GM19239 (cell line): Measurements from ENCODE around the gene PLCG1.

Experiments
- DNase-seq: peaks from one replicate; pipeline ENCODE4 v3.0.0; 2011; ENCODE audit warnings: low spot score; ENCODE audit not compliant: insufficient read length
- FAIRE-seq: peaks from 2 replicates; lab custom pipeline; 2011; peaks lifted over from hg19 to GRCh38; lab: Jason Lieb, UNC

Gene PLCG1

DNA sequence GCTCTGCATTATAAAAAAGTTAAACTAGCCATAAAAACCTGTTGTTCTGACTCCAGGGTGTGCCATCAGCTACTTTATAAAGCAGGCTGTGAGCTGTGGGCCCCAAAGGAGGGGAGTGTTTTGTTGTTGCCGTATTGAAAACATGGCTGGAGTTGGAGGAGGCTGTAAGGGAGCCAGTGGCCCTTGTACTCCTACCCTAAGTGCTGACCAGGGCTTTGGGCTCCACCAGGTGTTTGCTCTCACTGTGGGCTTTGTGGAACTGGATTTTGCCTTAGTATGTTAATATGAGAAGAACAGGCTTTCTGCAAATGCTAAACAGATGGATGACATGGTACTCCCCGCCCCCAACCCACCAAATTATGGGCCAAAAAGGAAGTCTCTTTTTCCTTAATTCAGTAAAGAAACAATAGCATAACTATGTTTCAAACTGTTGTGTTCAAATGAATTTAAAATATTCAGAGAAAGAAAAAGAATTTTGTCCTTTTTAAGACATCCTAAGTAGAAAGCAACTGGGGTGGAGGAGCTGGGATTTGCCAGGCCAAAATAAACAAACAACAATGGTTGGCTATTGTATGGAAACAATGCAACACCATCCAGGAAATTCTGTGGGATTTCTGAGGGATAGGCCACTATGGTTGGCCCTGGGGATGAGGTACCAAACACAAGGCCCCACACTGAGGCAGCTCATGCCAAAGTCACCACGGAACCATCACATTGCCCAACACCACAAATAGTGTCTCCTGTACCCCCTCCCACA is 63.3 kb downstream of the PLCG1 start:
- no peak for FAIRE-seq
- DNase-seq, result no peak

DNA sequence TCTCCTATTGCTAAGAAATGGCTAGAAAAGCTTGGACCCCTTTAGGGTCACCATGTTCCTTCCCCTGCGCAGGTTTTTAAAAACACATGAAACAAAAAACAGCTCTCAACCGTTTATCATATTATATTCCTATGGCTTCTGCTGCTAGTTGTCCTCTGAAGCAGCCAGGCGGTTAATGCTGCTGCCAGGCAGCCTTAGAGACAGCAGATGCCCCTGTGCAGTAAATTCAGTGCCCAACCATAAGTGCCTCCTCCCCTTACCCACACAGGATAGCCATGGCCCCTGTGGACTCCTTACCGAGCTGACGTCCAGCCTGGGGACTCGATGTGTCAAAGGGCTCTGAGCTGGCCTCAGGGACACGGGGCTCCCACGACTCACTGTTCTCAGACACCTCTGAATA is 64.4 kb downstream of the PLCG1 start:
- FAIRE-seq, result no peak
- no peak for DNase-seq

DNA sequence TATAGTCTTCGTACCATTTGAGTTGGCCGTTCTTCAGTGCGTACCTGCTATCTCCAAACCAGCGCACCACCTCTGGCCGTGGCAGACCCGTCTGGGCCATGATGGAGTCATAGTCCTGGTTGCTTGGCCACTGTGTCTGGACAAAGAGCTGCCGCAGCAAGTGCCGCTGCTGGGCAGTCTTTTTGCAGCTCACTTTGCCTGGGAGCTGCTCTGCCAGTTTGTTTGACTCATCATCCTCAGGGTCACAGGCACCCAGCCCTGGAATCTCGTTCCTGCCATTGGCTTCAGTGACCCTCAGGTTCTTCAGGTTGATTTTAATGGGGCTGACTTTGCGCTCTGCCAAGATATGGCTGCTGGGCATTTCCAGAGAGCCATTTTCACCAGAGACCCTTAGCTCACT is 65.1 kb downstream of the PLCG1 start:
- FAIRE-seq (no peak), DNase-seq (no peak)

DNA sequence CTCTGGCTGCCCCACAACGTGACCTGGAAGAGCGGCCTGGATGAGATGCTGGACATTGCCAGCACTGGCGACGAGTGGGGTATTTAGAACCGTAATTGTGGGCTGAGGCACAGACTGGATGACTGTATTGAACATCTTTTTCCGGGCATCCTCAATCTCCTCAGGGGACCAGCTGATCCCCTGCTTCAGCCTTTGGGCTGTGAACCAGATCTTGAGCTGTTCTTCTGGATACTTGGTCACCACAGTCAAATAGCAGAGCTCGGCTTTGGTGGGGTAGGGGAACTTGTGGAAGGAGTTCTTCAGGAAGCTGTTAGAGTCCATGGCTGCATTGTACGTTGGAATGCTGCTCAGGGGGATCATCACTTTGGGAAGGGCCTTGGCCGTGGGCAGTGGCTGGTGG is 66.3 kb downstream of the PLCG1 start:
- DNase-seq, result no peak
- no peak for FAIRE-seq

DNA sequence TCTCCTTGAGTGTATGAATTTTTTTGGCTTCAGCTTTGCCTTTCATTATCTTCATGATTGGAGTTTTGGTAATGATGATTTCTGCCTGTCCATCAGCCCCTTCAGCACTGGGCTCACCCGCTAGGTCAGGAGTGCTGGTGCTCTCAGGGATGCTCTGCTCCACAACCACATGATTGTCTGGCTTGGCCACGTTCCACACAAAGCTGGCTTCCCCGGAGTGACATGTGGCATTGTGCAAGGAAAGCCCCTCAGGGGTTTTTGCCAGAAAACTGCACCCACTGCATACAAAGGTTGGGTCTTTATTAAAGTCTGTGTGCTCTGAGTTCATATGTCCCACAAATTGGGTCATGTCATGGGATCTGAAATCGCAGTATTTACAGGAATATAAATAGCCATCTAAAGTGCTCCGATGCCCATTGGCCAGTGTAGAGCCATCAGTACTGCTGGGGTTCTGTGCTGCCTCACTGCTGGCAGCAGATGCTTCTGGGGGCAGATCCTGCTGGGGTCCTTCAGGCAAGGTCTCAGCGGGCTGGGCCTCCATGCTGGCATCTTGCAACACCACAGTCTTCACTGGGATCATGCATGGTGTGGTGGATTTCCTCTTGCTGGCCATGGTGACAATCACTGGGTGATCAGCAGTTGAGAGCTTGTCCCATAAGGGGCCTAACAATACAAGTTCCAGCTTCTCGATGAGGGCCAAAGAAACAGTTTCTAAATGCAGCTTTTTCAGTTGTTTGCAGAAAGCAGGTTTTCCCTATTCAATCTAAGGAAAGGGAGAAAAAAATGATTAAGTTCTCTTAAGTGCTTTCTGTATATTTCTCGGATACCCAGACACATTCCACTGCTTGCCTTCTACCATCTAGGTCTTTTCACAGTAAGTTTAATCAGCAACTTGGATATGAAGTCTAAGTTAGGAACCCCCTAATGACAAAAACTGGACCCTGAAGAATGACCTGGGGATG is 67.2 kb downstream of the PLCG1 start:
- DNase-seq, result no peak
- no peak for FAIRE-seq

DNA sequence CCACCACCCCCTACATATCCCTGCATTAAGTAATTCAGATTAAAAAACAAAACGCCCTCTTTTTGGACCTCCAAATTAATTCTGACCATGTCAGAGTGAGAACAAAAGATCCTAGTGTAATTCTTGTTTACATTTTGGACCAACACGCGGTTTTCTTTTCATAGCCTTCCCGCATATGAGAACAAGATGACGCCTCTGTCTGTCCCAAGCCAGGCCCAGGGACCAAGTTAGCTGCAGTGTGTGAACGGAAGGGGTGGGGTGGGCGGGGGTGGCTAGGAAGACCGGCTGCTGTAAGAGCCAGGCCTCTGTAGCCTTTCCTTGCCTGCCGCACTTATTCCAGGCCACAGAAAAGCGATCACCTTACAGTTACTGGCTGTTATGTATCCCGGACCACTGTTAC is 68.0 kb downstream of the PLCG1 start:
- no peak for DNase-seq
- FAIRE-seq, result no peak

DNA sequence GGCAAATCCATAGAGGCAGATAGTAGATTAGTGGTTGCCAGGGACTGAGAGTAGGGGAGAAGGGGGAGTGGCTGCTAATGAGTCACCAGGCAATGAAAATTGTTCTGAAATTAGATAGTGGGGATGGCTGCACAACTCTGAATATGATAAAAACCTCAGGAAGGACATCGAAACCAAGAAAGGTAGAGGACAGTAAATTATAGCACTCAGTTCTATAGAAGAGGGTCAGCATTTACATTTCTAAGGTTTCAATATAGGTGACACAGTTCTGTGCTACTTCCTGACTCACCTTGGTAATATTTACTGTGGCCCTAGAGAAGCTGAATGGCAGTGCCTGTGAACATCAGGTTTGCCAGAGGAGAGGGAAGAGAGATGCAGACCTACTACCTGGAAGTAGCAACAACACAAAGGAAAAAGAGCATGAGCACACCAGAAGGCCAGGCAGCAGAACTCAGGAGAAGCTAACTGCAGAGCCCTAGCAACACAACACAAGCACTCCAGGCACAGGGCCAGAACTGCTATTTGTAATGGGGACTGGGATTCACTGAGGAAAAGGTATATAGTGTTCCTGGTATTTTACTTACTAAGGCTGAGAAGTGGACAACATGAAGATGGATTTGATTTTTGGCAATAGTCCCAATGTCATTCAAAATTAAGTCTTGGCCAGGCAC is 75.9 kb downstream of the PLCG1 start:
- no peak for FAIRE-seq
- no peak for DNase-seq

DNA sequence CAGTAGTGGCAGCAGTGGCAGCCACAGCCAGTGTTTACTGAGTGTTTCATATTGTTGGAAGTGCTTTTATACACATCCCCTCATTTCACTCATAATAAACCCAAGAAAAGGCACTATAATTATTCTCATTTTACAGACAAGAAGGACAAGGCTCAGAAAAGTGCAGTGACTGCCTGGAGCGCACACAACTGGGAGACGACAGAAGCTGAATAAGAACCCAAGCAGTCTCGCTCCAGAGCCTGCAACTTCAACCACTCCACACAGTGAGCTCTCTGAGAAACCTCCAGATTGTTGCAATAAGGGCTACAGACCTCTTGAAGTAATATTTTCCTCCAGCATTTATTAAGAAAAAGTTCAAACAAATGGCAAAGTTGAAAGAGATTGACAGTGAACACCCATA is 76.9 kb downstream of the PLCG1 start:
- FAIRE-seq, result no peak
- DNase-seq, result no peak

DNA sequence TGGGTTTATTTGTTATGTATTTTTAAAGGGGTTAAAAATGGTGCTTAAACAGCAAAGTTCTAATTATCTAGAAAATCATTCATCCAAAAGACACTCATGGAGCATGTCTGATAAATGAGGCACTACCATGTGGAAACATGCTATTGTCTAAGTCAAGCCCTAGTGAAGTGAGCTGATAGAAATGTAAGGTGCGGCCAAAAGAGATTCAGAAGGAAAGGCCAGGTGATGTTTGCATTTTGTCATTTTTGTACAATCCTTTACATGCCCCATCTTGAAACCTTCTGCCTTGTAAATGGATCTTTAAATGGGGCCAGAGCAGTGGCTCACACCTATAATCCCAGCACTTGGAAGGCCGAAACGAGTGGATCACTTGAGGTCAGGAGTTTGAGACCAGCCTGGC is 77.3 kb downstream of the PLCG1 start:
- FAIRE-seq (no peak), DNase-seq (no peak)

DNA sequence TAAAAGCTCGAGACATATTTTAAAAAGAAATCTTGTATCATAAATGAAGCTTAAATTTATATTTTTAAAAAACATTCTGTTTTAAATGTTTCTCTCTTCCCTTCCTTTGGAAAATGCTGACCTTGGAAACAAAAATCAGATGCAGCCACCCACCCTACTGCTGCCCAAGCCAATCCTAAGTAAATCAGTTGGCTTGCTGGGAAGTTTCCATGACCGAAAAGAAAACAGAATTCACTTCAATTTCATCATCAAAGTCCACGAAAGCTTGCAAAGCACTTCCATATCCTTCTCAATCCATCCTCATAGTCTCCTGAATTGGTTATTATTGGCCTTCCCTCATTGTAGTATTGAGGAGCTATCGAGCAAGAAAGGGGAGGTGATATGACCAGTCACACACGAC is 80.1 kb downstream of the PLCG1 start:
- DNase-seq (no peak), FAIRE-seq (no peak)

DNA sequence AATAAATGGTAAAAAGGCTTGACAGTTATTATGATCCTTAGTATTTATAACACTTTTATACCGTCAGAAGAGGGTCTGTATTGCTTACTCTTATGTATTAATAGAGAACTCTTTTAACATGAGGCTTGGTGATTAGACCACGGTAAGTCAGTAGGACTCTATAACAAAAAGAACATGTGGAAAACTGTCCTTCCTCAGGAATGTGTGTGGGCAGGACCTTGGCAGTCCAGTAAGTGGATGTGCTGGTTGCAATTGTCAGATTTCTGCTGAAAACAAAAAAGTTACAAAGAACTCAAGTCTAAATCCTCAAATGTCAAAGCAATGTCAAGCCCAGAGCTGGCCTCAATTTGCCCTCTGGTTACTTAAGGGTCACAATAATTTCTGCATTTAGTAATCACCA is 81.1 kb downstream of the PLCG1 start:
- FAIRE-seq, result no peak

DNA sequence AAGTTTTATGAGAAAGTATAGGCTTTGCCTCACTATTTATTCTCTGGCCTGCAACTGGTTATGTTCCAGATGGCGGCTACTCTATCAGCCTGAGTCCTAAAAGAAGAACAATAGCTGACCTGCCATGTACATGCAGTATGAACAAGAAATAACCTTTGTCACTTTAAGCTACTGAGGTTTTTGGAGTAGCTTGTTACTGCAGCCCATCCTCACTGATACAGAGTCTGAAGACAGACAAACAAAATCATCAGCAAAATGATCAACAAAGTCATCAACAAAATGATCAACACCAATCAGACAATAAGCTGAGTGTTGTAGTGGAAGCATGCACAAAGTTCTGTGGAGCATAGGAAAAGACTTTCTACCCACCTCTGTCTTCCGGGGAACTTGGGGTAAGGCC is 82.5 kb downstream of the PLCG1 start:
- FAIRE-seq, result no peak
- no peak for DNase-seq

More for the DNA sequence above, 81.1 kb downstream of the PLCG1 start:
- DNase-seq, result no peak

DNA sequence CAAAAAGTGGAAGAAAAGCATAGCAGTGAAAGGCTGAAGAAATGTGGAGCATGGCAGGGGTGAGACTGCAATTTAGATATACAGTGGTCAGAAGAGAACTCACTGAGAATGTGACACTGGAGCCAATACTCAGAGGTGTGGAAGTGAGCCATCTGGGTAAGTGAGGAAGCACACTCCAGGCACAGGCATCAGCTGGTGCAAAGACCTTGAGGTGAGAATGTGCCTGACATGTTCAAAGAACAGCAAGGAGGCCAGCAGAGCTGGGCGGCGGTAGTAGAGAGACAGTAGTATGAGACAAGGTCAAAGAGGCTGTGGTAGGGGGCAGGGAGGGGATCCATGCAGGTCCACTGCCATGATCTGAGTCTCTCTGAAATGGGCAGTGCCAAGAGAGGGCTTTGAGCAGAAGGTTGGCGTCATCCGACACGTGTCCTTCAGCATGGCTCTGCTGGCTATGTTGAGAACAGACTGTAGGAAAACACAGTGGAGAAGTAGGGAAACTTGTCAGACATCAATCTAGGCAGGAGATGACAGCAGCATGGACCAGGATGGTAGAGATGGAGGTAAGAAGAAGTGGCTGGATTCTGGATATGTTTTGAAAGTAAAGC is 84.4 kb downstream of the PLCG1 start:
- FAIRE-seq (no peak), DNase-seq (no peak)

DNA sequence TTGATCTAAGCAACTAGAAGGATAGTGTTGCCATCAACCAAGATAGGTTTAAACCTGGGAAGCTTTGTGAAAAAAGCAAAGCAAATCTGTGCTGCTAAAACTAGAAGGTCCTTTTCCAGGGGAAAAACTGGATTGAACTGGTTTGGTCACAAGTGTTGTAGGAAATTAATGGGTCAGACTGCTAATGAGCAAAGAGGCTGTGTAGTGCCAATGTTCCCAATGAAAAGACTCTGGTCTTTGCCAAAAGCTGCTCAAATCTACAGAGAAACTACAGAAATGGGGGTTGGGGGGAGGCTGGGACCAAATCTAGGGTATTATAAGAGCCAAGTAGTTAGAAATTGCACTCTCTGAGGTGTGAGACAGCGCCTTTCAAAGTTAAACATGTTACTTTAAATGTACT is 85.0 kb downstream of the PLCG1 start:
- FAIRE-seq (no peak), DNase-seq (no peak)

DNA sequence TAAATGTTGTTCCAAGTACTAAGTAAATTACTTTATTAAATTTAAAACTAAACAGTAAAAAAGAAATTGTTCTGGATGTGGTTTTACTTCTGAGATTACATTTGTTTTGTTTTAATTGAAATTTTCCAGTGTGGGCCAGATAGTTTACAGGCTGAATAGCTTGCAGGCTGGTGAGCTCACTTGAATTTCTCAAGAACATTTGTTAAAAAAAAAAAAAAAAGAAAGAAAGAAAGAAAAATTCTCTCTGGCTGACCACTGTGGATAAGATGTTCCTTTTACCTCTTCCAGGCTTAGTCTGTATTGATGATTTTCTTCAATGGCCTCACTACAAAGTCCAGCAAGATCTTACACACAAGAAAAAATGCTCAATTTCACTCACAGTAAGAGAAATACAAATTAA is 85.4 kb downstream of the PLCG1 start:
- DNase-seq (no peak), FAIRE-seq (no peak)

DNA sequence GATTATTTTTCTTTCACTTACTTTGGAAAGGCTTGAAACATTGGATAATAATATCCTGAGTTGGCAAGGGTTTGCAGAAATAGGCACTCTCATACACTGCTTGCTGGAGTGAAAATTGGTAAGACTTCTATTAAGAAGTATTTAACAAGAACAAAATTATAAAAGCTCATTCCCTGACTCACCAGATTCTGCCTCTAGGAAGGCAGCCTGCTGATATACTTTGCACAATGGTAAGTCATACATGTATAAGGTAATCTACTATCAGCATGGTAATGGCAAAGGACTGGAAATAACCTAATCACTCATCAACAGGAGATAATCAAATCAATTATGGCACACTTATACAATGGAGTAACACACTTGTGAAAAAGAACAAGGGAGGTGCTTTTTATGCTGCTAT is 85.8 kb downstream of the PLCG1 start:
- no peak for FAIRE-seq
- no peak for DNase-seq

DNA sequence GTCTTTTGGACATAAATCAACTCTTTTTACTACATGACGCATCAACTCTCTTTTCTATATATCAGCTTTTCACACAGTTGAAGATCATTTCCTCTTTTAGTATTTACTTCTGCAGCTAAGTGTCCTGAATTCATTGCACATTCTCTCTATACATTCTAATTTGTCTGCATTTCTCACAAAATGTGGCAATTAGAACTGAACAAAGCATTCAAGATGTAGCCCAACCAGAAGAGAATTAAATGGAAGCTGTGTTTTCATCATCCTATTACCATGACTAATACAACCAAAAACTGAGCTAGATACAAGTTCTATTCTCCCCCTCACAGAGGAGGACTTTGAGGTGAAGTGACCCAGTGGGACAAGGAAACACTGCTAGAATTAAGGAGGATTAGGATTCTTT is 86.9 kb downstream of the PLCG1 start:
- FAIRE-seq (no peak), DNase-seq (no peak)

DNA sequence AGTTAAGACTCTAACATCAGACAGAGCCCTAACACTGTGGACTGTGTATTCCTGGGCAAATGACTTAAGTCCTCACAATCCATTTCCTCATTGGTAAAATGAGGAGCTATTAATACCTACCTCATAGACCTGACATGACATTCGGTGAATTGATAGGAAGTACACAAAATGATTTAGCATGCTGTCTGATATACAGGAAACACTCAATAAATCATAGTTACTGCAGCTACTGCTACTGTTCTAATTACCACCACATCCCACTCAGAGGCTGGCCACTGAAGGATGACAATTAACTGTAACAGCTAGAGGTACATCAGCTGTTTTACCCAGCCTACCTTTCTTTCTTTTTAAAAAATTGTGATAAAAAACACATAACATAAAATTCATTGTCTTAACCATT is 87.7 kb downstream of the PLCG1 start:
- DNase-seq, result no peak
- no peak for FAIRE-seq

DNA sequence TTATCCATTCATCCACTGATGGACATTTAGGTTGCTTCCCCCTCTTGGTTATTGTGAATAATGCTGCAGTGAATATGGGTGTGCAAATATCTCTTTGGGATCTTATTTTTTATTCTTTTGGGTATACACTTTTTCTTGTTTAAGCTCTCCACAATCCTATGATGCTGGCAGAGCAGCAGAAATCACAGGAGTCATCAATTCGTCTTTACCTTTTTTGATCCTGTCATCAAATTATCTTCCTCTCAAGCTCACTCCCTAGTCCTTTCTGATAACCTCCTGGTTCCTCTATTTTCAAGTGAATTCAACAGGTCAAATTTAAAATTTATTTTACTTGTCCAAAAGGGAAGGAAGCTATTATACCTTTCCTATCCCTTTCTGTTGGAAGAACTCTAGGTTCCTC is 89.1 kb downstream of the PLCG1 start:
- FAIRE-seq (no peak), DNase-seq (no peak)
